ENCODE data around the gene CLDN19. TPM values are rescaled to one million over a fixed set of nuclear protein-coding genes. Genes with fewer than 3 reads are reported as not detected.

The CLDN19 gene
- total and polyA plus RNA-seq, 2 of the 8 experiments (the other 6 are each of a cell fraction or from before 2014, with no cell fraction given) = 9.7 to 17.2 TPM

GRCh38 chr1:42713293-42713692 is 26.7 kb downstream of the CLDN19 start:
- Histone ChIP-seq H3K14ac (ENCODE audit: insufficient read length) (no peak overlapping the region), H2BK20ac (ENCODE audit: low read length) (no peak overlapping the region), H3K23me2 (ENCODE audit: low read depth, low read length) (no peaks in the 10 kb centered on the region; the same call in 1 of the 2 replicates), H3K36me3 (ENCODE audit: control insufficient read depth in 2 of 4, insufficient read depth in 4 of 4, low read length in 3 of 4) (peaks cover 0 to 3% (median 0%) of the 10 kb centered on the region in 4 experiments; a peak in 1 of 8 replicates), H4K5ac (ENCODE audit: insufficient read length, low read depth, low read length) (no peak overlapping the region), H3K4me3 (ENCODE audit: extremely low read depth in 1 of 4, insufficient read depth in 2 of 4, low read depth in 3 of 4, low read length in 4 of 4) (no peak overlapping the region), H4K20me1 (replicated peaks in 1 of 2; ENCODE audit: control insufficient read depth in 1 of 2, insufficient read depth in 2 of 2, low read length in 2 of 2) (peaks cover 0 to 9% of the 10 kb centered on the region in 2 experiments), H2BK12ac (ENCODE audit: low read depth, low read length) (no peak overlapping the region), H2BK15ac (ENCODE audit: low read length) (no peak overlapping the region), H3K79me2 (ENCODE audit: control insufficient read depth in 1 of 2, insufficient read depth in 2 of 2, low read length in 2 of 2) (peaks cover 0 to 35% of the 10 kb centered on the region in 2 experiments; a peak in 2 of 4 replicates), H4K8ac (ENCODE audit: extremely low read depth, insufficient read depth, low read length) (no peak overlapping the region), H4K91ac (replicated peaks; ENCODE audit: insufficient read length, low read length) (no peak overlapping the region), H3K4me1 (replicated peaks in 1 of 4; ENCODE audit: control insufficient read depth in 3 of 4, insufficient read depth in 4 of 4, low read length in 3 of 4) (no peaks in the 10 kb centered on the region), H2AK5ac (ENCODE audit: low read depth, low read length) (no peak overlapping the region), H3K27me3 (replicated peaks in 1 of 4; ENCODE audit: control insufficient read depth in 3 of 4, extremely low read depth in 1 of 4, insufficient read depth in 3 of 4, low read length in 3 of 4) (no peaks in the 10 kb centered on the region), H3K9me3 (ENCODE audit: insufficient read depth in 2 of 2, low read depth in 1 of 2, low read length in 1 of 2) (no peaks in the 10 kb centered on the region), H2BK120ac (replicated peaks; ENCODE audit: low read depth, low read length) (no peak overlapping the region), H3K56ac (replicated peaks; ENCODE audit: insufficient read length, low read depth, low read length) (no peak overlapping the region), H3K27ac (ENCODE audit: low read depth, low read length) (no peak overlapping the region), H3K79me1 (ENCODE audit: low read depth, low read length) (no peaks in the 10 kb centered on the region; the same call in 1 of the 2 replicates), H2AFZ (ENCODE audit: low read length) (no peak overlapping the region), H3K23ac (ENCODE audit: insufficient read length) (no peak overlapping the region), H3K9ac (replicated peaks in 1 of 4; ENCODE audit: extremely low read depth in 1 of 4, low read depth in 3 of 4, low read length in 3 of 4) (no peak overlapping the region), H3K4ac (replicated peaks; ENCODE audit: insufficient read length, low read depth, low read length) (no peak overlapping the region), H3K18ac (ENCODE audit: extremely low read depth, low read length) (no peak overlapping the region), H3K4me2 (ENCODE audit: insufficient read depth in 1 of 2, low read depth in 2 of 2, low read length in 2 of 2) (no peak overlapping the region), H2BK5ac (ENCODE audit: low read depth, low read length) (no peak overlapping the region)
- ChIA-PET CTCF (ENCODE audit: partially characterized antibody) (interaction anchor here (0.9 kb wide), 1 partner anchor 15 kb away, joined by 4 read pairs; no protein-coding TSS in a partner anchor), POLR2A (ENCODE audit: partially characterized antibody) (interaction anchor here (0.9 to 1.1 kb wide), 2 partner anchors 11 to 21 kb away, joined by 3 read pairs; no protein-coding TSS in a partner anchor)
- DNase-seq (ENCODE audit: low read depth in 1 of 2, low spot score in 2 of 2) (no peak), FAIRE-seq (no peak)
- no peak for TF ChIP-seq JUND (IDR thresholded peaks at IDR 0.05; ENCODE audit: low read length)
- TF ChIP-seq E2F6 (IDR thresholded peaks at IDR 0.05) = no peak
- no peak for TF ChIP-seq ATF3 (IDR thresholded peaks at IDR 0.05; ENCODE audit: insufficient read depth, low read depth, low read length)
- TF ChIP-seq MAX (IDR thresholded peaks at IDR 0.05) = no peak
- TF ChIP-seq KDM1A (IDR thresholded peaks at IDR 0.05; ENCODE audit: borderline replicate concordance, low read length) = no peak
- no peak for TF ChIP-seq RAD21 (IDR thresholded peaks at IDR 0.05 in 1 of 2, conservative IDR thresholded peaks at IDR 0.05 in 1 of 2; ENCODE audit: low read depth in 2 of 2, low read length in 2 of 2)
- no peak for TF ChIP-seq TAF7 (optimal IDR thresholded peaks at IDR 0.05; ENCODE audit: borderline replicate concordance, low read depth, low read length)
- no peak for TF ChIP-seq TAF1 (IDR thresholded peaks at IDR 0.05; ENCODE audit: low read depth, low read length)
- no peak for TF ChIP-seq SIN3A (conservative IDR thresholded peaks at IDR 0.05 in 1 of 2, IDR thresholded peaks at IDR 0.05 in 1 of 2; ENCODE audit: low read depth in 1 of 2, low read length in 2 of 2)
- no peak for TF ChIP-seq SP2 (IDR thresholded peaks at IDR 0.05; ENCODE audit: low read length)
- TF ChIP-seq BCL11A (IDR thresholded peaks at IDR 0.05; ENCODE audit: low read depth in 2 of 2, low read length in 2 of 2) = no peak
- no peak for TF ChIP-seq HDAC6 (IDR thresholded peaks at IDR 0.05; ENCODE audit: low read depth, low read length)
- no peak for TF ChIP-seq NRF1 (IDR thresholded peaks at IDR 0.05; ENCODE audit: low read depth, low read length)

Measured in H1 (cell line).